HG03064 (cell line): ENCODE measurements around the gene SMPDL3B.

ENCODE experiments used
- ATAC-seq: cut with Tn5 transposase; IDR thresholded peaks from one replicate; pipeline ENCODE4 v1.9.1; 2021; ENCODE audit warnings: low read depth; ENCODE audit not compliant: unreplicated experiment

The SMPDL3B gene

GRCh38 chr1:27938488-27938887 is 3.7 kb downstream of the SMPDL3B start:
- ATAC-seq: no peak

GRCh38 chr1:27940297-27940696 is 5.5 kb downstream of the SMPDL3B start:
- ATAC-seq: no peak

DNA sequence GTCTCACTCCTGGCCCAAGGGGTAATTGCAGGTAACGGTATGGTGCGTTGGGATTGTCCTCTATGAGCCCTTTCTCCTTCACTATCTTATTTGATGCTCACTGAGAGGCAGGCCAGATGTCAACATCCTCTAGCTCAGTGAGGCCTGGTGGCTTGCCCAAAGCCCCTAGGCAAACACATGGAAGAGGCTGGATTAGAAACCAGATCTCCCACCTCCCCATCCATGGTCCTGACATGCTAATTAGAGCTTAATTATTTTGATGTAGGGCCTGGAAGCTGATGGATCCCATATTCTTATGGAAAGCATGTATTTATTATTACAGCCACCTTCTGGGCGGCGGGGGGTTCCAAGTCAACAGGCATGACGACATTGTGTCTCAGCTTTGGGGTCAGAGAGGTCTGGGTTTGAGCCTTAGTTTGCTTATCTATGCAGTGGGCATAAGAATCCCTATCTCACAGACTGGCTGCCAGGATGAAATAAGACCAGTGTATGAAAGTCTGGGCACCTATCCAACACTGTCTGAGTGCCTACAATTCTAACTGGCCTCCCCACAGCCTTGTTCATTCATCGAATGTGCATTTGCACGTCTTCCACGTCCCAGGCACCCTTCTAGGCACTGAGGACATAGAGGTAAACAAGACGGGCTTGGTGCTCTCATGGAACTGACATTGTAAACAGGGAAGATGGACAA is 6.2 kb downstream of the SMPDL3B start:
- no peak for ATAC-seq

DNA sequence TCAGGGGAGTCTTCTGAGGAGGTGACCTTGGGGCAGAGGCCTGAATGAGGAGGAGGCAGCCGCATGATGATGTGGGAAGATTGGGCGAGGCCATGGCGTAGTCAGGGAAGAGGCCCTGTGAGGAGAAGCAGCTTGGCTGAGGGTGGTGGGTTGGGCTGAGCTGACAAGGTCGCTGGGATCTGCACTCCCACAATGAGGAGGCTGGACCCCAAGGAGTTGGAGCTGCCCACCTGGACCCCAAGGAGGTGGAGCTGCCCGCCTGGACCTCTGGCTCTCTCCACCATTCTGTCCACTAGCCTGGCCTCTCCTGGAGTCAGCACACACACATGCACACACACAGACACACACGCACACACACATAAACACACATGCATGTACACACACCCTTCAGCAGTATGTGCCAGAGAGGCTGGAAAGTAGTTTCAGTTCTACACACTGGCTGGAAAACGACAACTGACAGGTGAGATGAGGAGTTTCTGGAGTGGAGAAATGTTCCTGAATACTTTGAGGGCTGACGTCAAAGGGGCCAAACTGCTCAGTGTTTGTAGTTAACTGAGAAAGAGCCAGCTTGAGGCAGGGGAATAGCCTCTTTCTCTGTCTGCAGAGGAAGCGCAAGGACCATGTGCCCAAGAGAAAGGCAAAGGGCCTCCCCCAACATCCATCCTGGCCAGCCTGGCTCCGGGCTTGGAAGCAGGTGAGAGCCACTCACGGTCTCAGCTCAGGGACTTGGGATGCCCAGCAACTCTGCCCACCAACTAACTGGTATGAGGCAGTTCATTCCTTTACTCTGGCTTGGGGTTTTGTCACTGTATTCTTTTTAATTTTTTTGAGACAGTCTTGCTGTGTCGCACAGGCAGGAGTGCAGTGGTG is 7.1 kb downstream of the SMPDL3B start:
- ATAC-seq: no peak

GRCh38 chr1:27945020-27945419 is 10.2 kb downstream of the SMPDL3B start:
- no peak for ATAC-seq

DNA sequence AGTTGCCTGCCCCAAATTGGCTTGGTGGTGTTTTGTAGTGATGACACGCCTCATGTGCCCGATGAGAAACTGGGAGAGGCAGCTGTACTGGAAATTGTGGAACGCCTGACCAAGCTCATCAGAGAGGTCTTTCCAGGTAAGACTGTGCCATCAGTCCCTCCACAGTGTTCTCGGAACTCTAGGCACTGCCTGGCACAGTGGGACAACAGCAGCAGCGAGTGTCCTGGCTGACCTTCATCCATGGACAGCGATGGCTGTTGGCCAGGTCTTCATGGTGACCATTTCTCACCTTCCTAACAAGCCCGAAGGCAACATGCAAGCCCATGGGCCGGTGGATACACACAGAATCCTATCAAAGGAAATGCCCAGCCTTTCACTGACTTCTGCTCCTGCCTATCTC is 14.2 kb downstream of the SMPDL3B start:
- no peak for ATAC-seq

- ATAC-seq: no peak
These were observed 16.6 kb downstream of the SMPDL3B start for GRCh38 chr1:27951396-27951795.

GRCh38 chr1:27952147-27952546 is 17.3 kb downstream of the SMPDL3B start:
- ATAC-seq: no peak

GRCh38 chr1:27954186-27954585 is 19.4 kb downstream of the SMPDL3B start:
- no peak for ATAC-seq

- no peak for ATAC-seq
These were observed 20.3 kb downstream of the SMPDL3B start for GRCh38 chr1:27955076-27955475.

DNA sequence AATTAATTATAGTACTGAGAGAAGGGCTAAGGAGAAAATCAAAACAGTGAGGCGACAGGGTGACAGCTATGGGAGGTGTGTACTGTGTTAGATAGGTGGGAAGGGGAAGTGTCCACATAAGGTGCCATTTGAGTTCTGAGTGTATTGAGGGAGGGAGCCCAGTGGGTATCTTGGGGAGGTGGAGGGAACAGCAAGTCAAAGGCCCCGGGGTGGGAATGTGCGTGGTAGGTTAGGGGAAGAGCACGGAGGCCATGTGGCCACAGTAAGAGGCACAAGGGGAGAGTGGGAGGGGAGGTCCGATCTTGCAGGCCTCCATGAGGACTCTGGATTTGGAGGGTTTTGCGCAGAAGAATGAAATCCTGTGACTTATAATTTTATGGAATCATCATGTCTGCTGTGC is 22.0 kb downstream of the SMPDL3B start:
- ATAC-seq: no peak

GRCh38 chr1:27957655-27958054 is 22.9 kb downstream of the SMPDL3B start:
- ATAC-seq: no peak

DNA sequence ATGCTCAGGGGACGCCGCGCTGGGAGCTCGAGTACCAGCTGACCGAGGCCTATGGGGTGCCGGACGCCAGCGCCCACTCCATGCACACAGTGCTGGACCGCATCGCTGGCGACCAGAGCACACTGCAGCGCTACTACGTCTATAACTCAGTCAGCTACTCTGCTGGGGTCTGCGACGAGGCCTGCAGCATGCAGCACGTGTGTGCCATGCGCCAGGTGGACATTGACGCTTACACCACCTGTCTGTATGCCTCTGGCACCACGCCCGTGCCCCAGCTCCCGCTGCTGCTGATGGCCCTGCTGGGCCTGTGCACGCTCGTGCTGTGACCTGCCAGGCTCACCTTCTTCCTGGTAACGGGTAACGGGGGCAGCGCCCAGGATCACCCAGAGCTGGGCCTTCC is 23.7 kb downstream of the SMPDL3B start:
- ATAC-seq: no peak

GRCh38 chr1:27959792-27960603 is 25.2 kb downstream of the SMPDL3B start, which contains the start of gene XKR8:
Gene XKR8, plus strand, starts transcription at chr1:27959973. Its CDS starts 97 bp downstream, at chr1:27960070.
- ATAC-seq: peak; percentile 80

- no peak for ATAC-seq
These were observed 26.2 kb downstream of the SMPDL3B start for GRCh38 chr1:27960762-27961645.

DNA sequence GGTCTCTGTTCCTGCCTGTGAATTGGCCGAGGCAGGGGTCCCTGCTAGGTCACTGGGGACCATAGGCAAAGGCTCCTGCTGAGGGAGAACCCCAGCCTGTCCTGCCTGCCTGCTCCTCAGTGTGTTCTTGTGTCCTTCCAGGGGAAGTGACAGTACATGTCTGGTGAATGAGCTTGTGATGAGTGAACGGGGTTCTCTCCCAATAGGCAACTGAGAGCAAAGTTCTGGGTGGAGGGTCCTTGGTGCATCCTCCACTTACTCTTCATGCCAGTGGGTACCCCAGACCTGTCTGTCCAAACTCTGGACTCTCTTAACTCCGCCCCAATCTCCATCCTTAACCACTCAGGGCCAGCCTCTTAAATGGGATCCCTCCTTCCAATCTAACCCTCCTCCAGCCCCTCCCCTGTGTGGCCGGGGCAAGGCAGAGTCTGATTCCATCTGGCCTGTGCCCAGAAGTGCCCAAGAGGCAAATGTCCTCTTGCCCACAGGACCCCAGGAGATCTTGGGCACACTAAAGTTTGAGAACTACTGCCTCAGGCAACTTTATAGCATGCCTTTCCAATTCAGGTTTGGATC is 26.9 kb downstream of the SMPDL3B start:
- ATAC-seq: no peak

DNA sequence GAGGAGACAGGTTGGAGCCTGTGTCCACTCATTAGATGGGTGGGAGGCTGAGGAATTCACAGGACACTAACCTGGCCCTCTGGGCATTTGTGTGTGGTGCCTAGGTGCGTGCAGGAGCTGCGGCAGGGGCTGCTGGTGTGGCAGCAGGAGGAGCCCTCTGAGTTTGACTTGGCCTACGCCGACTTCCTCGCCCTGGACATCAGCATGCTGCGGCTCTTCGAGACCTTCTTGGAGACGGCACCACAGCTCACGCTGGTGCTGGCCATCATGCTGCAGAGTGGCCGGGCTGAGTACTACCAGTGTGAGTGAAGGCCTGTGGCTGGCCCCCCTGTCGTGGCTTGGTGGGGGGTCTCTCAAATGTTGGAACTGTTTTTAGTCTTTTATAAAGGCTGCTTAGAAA is 28.6 kb downstream of the SMPDL3B start:
- no peak for ATAC-seq

DNA sequence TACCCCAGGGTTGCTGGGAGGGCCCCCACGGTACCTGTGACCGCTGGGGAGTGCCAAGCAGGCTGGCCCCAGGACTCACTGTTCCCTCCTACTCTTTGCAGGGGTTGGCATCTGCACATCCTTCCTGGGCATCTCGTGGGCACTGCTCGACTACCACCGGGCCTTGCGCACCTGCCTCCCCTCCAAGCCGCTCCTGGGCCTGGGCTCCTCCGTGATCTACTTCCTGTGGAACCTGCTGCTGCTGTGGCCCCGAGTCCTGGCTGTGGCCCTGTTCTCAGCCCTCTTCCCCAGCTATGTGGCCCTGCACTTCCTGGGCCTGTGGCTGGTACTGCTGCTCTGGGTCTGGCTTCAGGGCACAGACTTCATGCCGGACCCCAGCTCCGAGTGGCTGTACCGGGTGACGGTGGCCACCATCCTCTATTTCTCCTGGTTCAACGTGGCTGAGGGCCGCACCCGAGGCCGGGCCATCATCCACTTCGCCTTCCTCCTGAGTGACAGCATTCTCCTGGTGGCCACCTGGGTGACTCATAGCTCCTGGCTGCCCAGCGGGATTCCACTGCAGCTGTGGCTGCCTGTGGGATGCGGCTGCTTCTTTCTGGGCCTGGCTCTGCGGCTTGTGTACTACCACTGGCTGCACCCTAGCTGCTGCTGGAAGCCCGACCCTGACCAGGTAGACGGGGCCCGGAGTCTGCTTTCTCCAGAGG is 31.8 kb downstream of the SMPDL3B start:
- no peak for ATAC-seq
